HG02981 (cell line): ENCODE results near the gene OR4E1.
"Not testable (repeated sequence)": the region's sequence is repeated elsewhere in the genome, so short reads cannot be mapped to it uniquely, and the experiment has no call there.

Source experiments
- ATAC-seq: cut with Tn5 transposase; IDR thresholded peaks from one replicate; pipeline ENCODE4 v1.9.1; 2021; ENCODE audit warnings: mild to moderate bottlenecking, moderate library complexity; ENCODE audit not compliant: unreplicated experiment

OR4E1 gene

DNA sequence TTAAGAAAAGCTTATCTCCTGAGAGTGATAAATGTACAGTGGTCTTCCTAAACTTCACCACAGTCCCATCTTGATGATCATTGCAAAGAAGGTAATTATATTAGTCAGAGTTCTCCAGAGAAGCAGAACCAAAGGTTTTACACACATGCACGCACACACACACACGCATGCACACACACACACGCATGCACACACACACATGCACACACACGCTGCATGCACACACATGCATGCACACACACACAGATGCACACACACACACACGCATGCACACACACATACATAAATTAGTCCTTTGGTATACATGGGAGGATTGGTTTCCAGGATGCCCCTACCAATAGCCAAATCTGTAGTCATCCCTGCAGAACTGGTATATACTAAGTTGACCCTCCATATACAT, 19.4 kb downstream of the OR4E1 start:
- no peak for ATAC-seq

DNA sequence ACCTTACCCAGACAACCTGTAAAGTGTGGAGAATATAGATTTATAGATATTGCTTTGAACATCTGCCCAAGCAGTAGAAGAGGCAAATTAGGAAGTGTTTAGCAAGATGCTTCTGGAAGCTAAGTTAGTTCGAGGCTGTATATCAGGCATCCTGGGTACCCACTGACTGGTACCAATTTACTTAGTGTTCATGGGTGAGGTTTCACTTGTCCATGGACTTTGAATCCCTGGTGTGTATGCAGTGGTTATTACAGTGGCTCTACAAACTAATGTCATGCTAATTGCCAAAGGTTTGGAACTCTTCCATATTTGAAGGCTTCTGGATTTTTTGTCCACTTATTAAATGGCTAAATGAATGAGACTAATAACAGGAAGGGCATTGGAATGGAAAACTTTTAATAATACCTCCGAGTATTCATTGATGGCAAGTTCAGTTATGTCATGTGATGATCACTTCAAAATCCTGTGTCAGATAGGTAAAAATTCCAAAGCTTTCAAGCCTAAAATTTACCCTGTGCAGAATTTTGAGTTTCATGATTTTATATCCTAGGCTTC, 20.2 kb downstream of the OR4E1 start, which contains the start of gene OR4E2:
OR4E2 (plus strand) TSS at position 505 of the 555 bp plus-strand sequence. CDS start 11,248 bp downstream, outside the sequence.
- no peak for ATAC-seq

DNA sequence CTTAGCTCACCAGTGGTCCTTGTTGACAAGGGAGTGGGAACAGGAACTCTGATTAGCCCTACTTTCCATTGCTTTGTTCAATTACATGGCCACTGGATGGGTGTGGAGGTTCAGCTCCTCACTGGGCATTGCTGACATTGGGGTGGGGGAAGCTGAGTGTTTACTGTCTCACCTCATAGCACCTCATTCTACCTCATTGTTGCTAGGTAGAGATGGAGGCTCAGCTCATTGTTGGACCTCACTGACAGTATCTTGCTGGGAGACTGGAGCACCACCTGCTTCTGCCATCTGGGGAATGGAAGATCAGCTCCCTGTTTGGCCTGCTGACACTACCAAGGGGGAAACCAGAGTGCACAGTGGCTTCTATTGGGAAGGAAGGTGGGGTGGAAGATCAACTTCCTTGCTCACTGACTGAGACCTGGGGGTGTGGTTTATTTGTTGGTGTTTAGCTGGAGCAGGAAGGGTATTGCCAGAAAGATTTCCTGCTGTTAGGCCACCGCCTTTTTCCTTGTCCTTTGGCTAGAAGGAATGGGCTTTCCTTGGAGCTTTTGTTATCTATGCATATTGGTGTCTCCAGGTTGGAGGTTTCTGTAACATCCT, 21.3 kb downstream of the OR4E1 start:
- ATAC-seq, result no peak

GRCh38 chr14:21647380-21647779, 26.2 kb downstream of the OR4E1 start:
- ATAC-seq, result no peak

DNA sequence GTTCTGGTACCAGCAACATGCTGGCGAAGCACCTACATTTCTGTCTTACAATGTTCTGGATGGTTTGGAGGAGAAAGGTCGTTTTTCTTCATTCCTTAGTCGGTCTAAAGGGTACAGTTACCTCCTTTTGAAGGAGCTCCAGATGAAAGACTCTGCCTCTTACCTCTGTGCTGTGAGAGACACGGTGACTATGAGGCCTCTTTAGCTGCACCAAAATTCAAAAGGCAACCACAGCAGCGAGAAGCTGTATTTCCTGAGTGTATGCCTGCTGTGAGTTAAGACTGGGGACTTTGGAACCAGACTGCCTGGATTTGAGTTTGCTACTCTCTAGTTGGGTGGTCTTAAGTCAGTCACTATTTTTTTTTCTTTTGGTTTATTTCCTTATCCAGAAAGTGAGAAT, 30.2 kb downstream of the OR4E1 start:
- no peak for ATAC-seq

DNA sequence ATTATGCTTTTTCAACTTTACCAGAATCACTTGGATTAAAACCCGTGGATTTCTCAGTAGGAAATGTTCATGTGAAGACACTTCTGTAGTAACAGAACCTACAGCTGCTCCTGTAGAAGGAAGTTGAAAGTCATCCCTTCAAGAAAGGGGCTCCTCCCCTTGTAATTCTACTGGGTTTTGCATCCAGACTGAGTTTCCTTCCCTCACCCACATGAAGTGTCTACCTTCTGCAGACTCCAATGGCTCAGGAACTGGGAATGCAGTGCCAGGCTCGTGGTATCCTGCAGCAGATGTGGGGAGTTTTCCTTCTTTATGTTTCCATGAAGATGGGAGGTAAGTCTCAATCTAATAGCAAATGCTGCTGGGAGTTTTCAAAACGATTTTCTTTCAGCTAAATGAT, 30.9 kb downstream of the OR4E1 start:
- no peak for ATAC-seq

GRCh38 chr14:21634840-21635239, 38.8 kb downstream of the OR4E1 start, which contains the start of gene OR10G2:
TSS of gene OR10G2 (minus strand) at chr14:21634940. CDS start at chr14:21634842, 98 bp downstream.
- ATAC-seq, result no peak

GRCh38 chr14:21631084-21631483, 42.5 kb downstream of the OR4E1 start:
- no peak for ATAC-seq

GRCh38 chr14:21630503-21630902, 43.1 kb downstream of the OR4E1 start:
- ATAC-seq, result not testable (repeated sequence)

- ATAC-seq, result no peak
Measured at GRCh38 chr14:21626491-21627230, 47.0 kb downstream of the OR4E1 start.
